Fibroblast of lung (primary cell): ENCODE data around the gene ZNF106. TPM values are rescaled to one million over a fixed set of nuclear protein-coding genes. Genes with fewer than 3 reads are reported as not detected.

Experiments used
- DNase-seq, 2 donors: peaks; one replicate each; pipeline versions ENCODE4 v3.0.0 to v3.0.0-alpha.2; 2010; ENCODE audit warnings: low read depth in 2 of 2
- H2AFZ ChIP-seq: 2 replicates; pipeline ENCODE4 v1.5.1; 2012; ENCODE audit warnings: low read length, control low read depth, inconsistent platforms
- H3K27ac ChIP-seq: 2 replicates; pipeline ENCODE4 v1.5.1; 2011; ENCODE audit warnings: low read length, control low read depth; ENCODE audit not compliant: insufficient read depth
- H3K27me3 ChIP-seq: 2 replicates; pipeline ENCODE4 v1.5.1; 2011; ENCODE audit warnings: mild to moderate bottlenecking, low read length; ENCODE audit not compliant: control insufficient read depth, insufficient read depth
- H3K36me3 ChIP-seq: 2 replicates; pipeline ENCODE4 v1.5.1; 2011; ENCODE audit warnings: low read length; ENCODE audit not compliant: control insufficient read depth, insufficient read depth
- H3K4me1 ChIP-seq: 2 replicates; pipeline ENCODE4 v1.5.1; 2011; ENCODE audit warnings: low read length; ENCODE audit not compliant: control insufficient read depth, insufficient read depth; ENCODE audit errors: extremely low read depth
- H3K4me2 ChIP-seq: 2 replicates; pipeline ENCODE4 v1.5.1; 2011; ENCODE audit warnings: low read length, control low read depth; ENCODE audit not compliant: insufficient read depth; ENCODE audit errors: extremely low read depth
- H3K4me3 ChIP-seq, 4 experiments: fragments of 200-600 bp in 1 of 4; sonication (generic) in 1 of 4; replicated peaks in 1 of 4; 2 replicates each; pipeline ENCODE4 v1.5.1; 2011 to 2016; ENCODE audit warnings: low read length in 4 of 4, low read depth in 3 of 4, mild to moderate bottlenecking in 3 of 4, control low read depth in 2 of 4, inconsistent platforms in 1 of 4, mixed read lengths in 1 of 4; ENCODE audit not compliant: insufficient read depth in 1 of 4; ENCODE audit errors: control extremely low read depth in 1 of 4
- H3K79me2 ChIP-seq: 2 replicates; pipeline ENCODE4 v1.5.1; 2012; ENCODE audit warnings: mild to moderate bottlenecking, low read length, inconsistent platforms; ENCODE audit not compliant: control insufficient read depth, insufficient read depth
- H3K9ac ChIP-seq: 2 replicates; pipeline ENCODE4 v1.5.1; 2011; ENCODE audit warnings: mild to moderate bottlenecking, low read length, control low read depth; ENCODE audit not compliant: insufficient read depth
- H3K9me3 ChIP-seq: 2 replicates; pipeline ENCODE4 v1.5.1; 2012; ENCODE audit warnings: low read depth, low read length; ENCODE audit not compliant: control insufficient read depth, insufficient read depth
- H4K20me1 ChIP-seq: 2 replicates; pipeline ENCODE4 v1.5.1; 2011; ENCODE audit warnings: low read length; ENCODE audit not compliant: control insufficient read depth, insufficient read depth; ENCODE audit errors: extremely low read depth
- CTCF ChIP-seq, 2 donors: IDR thresholded peaks in 1 of 2; conservative IDR thresholded peaks in 1 of 2; 1 replicate in 1 of 2; 2 replicates in 1 of 2; pipeline ENCODE4 v1.5.1; 2011 to 2012; ENCODE audit warnings: low read length in 2 of 2, control low read depth in 1 of 2, inconsistent platforms in 1 of 2, low read depth in 1 of 2, mild to moderate bottlenecking in 1 of 2
- EZH2 ChIP-seq: IDR thresholded peaks from 2 replicates; pipeline ENCODE4 v1.5.1; 2012; ENCODE audit warnings: low read length, control low read depth, mild to moderate bottlenecking; ENCODE audit errors: missing control alignments
- polyA minus RNA-seq: library from RNA; depleted of rRNA, polyadenylated mRNA; stranded (reverse); fragments of >200 nt; gene quantifications from 2 replicates; pipeline ENCODE4 v1.2.3, GENCODE V29; 2011; ENCODE audit warnings: low replicate concordance
- polyA plus RNA-seq, 2 donors: library from polyadenylated mRNA; depleted of rRNA in 1 of 2; stranded (reverse) in 1 of 2; unstranded in 1 of 2; fragments of >200 nt; gene quantifications; 2 replicates each; pipeline ENCODE4 v1.2.1, GENCODE V29; 2011 to 2012; ENCODE audit warnings: missing spikeins in 1 of 2
- total RNA-seq: library from RNA; depleted of rRNA; stranded (reverse); fragments of >200 nt; gene quantifications from 2 replicates; pipeline ENCODE4 v1.2.1, GENCODE V29; 2014

Gene ZNF106
- total RNA-seq (109 and 149 TPM in 2 replicates), polyA plus RNA-seq (49.5 and 54.4 TPM in 2 replicates), polyA minus RNA-seq (62.2 and 117 TPM in 2 replicates)
- 34.1 and 51.1 TPM in 2 replicates for polyA plus RNA-seq (2012)

DNA sequence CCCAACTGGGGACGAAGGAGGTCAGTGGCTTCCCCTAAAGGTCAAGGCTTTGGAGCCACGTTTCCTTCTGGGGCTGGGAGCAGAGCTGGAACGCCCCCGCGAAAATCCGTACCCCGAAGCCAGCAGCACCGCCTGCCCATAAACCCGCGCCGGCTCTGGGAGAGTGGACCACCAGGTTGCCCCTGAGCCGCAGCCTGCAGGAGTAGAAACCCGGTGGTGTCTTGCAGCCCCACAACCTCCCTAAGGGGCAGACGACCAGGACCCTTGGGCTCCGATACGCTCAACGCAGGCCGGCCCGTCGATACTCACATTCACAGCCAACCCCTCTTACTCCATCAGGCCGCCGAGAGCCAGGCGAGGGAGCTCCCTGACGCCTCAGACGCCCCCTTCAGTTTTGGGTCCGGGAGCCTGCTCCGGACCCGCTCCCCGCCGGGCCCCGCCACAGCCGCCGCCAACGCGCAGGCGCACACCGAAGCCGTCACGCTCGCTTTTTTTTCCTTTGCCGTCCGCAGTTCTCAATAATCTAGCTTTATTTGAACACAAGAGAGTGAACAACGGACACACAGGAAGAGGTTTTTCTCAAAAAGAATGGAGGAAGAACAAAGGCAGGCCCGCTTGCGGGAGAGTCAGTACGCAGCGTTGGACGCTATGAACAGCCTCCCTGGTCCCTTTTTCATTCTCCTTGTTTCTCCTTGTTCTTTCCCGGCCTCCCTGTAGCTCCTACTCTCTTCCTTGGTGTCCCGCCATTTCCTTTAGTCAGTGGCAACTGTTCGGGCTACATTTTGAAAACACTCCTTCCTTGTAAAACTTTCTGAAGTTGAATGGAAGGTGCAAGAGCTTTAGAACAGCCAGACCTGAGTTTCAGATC, at the start of gene ZNF106:
ZNF106 (minus strand) TSS at position 471 of the 868 bp plus-strand sequence. CDS start 18,852 bp downstream, outside the sequence.
- Histone ChIP-seq H2AFZ (peak within 1 kb of the TSS; percentile 85), H3K36me3 (no peaks in the 10 kb centered on the region), H4K20me1 (no peaks in the 10 kb centered on the region), H3K4me2 (peak within 1 kb of the TSS; percentile 96), H3K79me2 (peaks cover 38% of the 10 kb centered on the region), H3K4me1 (peaks cover 9% of the 10 kb centered on the region), H3K27me3 (no peaks in the 10 kb centered on the region), H3K9ac (peak within 1 kb of the TSS; percentile 82), H3K9me3 (no peaks in the 10 kb centered on the region), H3K27ac (peak within 1 kb of the TSS; percentile 100), H3K4me3 (peak within 1 kb of the TSS; percentile 80 to 99 (median 92))
- TF ChIP-seq CTCF (conservative IDR thresholded peaks at IDR 0.05 in 1 of 2, IDR thresholded peaks at IDR 0.05 in 1 of 2; ENCODE audit: low read depth in 1 of 2, low read length in 2 of 2) (peak in 1 of 2 donors; percentile 18), EZH2 (no peak)
- peak; percentile 90 to 93 for DNase-seq

GRCh38 chr15:42533246-42533645, 42.3 kb upstream of the ZNF106 start:
- Histone ChIP-seq H3K9ac (no peak overlapping the region), H2AFZ (no peak overlapping the region), H4K20me1 (no peaks in the 10 kb centered on the region), H3K36me3 (no peaks in the 10 kb centered on the region), H3K4me2 (no peak overlapping the region), H3K27me3 (no peaks in the 10 kb centered on the region), H3K4me1 (no peaks in the 10 kb centered on the region), H3K79me2 (no peaks in the 10 kb centered on the region), H3K27ac (no peak overlapping the region), H3K9me3 (no peaks in the 10 kb centered on the region), H3K4me3 (no peak overlapping the region)
- no peak for DNase-seq
- no peak for TF ChIP-seq EZH2
- TF ChIP-seq CTCF (conservative IDR thresholded peaks at IDR 0.05 in 1 of 2, IDR thresholded peaks at IDR 0.05 in 1 of 2; ENCODE audit: low read depth in 1 of 2, low read length in 2 of 2) = no peak

DNA sequence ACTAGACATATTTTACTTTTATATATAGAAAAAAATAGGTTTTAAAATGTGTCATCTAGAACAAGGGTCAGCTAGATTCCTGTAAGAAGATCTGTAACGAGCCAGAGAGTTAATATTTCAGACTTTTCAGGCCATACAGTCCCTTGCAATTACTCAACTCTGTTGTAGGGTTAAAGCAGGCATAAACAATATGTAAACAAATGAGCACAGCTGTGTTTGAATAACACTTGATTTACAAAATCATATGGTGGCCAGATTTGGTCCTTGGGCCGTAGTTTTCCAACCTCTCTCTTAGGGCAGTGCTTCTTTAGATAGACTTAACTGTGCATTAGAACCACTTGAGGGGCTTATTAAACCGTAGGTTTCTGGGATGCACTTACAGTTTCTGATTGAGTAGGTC, 38.0 kb upstream of the ZNF106 start:
- no peaks in the 10 kb centered on the region for H3K79me2 ChIP-seq
- no peak overlapping the region for H3K9ac ChIP-seq
- no peaks in the 10 kb centered on the region for H3K27me3 ChIP-seq
- TF ChIP-seq EZH2 = no peak
- no peak for TF ChIP-seq CTCF (conservative IDR thresholded peaks at IDR 0.05 in 1 of 2, IDR thresholded peaks at IDR 0.05 in 1 of 2; ENCODE audit: low read depth in 1 of 2, low read length in 2 of 2)
- peak in 1 of 2 donors; percentile 66 for DNase-seq
- no peak overlapping the region for H3K27ac ChIP-seq
- H4K20me1 ChIP-seq = no peaks in the 10 kb centered on the region
- no peaks in the 10 kb centered on the region for H3K4me1 ChIP-seq
- no peak overlapping the region for H3K4me2 ChIP-seq
- no peak overlapping the region for H2AFZ ChIP-seq
- H3K9me3 ChIP-seq = no peaks in the 10 kb centered on the region
- H3K36me3 ChIP-seq = peaks cover 2% of the 10 kb centered on the region
- H3K4me3 ChIP-seq = no peak overlapping the region
